Midbrain (tissue), 1 donor: ENCODE results near the gene TMEM184B.
A peak's percentile ranks its signal among the peaks of the same experiment; 100 is the strongest.

Source experiments
- DNase-seq: peaks from one replicate; lab custom pipeline; 2025; lab: John Stamatoyannopoulos, UW

TMEM184B gene

GRCh38 chr22:38226853-38227649 is 45.8 kb downstream of the TMEM184B start:
- no peak for DNase-seq

DNA sequence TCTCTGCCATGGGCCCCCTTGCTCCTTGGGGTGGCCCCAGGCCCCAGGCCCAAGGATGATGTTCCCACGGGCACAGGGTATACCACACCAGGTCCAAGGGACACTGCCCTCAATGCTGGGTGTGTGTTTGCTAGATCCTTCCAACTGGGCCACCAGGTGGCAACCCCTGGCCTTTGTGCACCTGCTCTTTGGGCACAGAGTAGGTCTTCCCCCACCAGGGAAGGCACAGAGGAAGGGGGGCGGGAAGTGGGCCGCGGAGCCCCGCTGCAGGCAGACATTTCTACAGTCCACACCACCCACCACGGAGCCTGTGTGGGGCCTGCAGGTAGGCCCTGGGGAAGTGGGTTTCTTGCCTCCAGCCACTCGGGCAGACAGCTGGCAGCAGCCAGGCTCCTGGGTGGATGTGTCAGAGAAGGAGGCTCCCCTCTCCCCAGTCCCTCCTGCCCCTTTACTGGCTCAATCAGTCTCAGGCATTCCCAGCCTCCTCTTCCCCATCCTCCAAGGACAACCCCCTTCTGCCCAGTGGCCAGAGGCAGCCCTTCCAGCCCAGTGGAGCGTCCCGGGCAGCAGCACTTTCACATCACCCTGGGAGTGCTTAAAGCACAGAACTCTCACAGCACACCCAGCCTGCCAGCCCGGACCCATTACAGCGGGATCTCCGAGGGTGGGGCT is 49.4 kb downstream of the TMEM184B start:
- DNase-seq = no peak

- DNase-seq = no peak
Measured at GRCh38 chr22:38222797-38223119, 50.1 kb downstream of the TMEM184B start.

GRCh38 chr22:38221908-38222796 is 50.7 kb downstream of the TMEM184B start:
- no peak for DNase-seq

DNA sequence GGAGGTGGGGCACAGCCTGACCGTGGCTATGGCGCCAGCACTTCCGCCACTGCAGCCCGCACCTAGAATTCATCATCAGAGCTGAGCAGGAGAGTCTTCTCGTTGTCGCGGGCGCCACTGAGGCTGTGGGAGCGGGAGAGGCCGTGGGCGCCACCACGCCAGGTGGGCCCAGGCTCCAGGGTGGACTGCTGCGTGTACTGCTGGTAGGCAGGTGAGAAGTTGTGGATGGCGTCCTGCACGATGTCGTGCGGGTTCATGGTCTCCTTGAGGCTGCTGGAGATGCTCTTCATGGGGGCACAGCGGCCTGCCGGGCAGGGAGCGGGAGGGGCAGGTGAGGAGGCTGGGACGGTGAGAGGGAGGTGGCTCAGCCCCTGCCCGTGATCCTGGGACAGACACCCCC is 51.4 kb downstream of the TMEM184B start:
- DNase-seq = no peak

DNA sequence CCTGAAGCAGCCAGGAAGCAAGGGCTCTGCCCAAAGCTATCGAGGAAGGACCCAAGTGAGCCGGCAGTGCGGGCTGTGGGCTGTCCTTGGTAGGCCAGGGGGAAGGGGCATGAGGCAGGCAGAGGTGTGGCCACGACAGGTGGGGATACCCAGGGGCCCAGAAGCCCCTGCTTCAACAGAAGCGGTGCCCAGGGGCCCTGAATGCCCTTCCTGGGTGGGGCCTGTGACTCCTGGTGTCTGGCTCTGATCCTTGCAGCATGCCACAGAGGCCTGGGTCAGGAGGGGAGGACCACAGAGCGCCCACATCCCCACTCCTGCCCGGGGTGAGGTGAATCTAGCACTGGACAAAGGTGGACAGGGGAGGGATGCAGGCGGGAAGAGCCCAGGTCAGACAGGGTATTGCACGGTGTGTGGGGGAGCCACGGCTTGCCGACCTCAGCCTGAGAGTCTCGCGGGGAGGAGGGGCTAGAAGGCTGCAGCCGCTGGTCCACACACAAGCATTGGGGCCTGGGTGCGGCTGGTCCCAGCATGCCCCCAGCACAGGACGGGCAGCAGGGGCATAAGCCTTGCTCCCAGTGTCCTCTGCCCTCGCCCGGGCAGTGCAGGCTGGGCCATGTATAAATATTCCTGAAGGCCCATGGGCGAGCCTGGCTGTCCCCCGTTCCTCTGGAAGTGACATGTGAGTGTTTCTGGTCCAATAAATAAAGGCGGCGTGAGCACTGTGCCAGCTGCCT is 52.0 kb downstream of the TMEM184B start:
- DNase-seq = no peak

DNA sequence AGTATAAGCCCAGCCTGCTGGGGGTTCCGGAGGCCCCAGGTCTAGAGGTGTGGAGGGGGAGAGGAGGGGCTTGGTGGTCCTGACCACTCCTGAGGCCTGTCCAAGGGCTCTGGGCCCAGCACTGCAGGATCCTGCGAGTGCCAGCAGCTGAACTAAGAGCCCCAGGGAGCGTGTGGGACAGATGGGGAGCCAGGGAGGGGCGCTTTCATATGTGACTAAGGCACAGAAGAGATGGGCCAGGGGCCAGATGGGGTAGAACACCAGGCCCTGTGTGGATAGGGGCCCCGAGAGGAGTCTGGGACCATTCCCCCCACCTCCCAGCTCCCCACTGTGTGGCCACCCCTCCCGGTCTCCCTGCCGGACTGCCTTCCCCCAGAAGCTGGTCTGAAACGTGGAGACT is 52.6 kb downstream of the TMEM184B start:
- DNase-seq = no peak

DNA sequence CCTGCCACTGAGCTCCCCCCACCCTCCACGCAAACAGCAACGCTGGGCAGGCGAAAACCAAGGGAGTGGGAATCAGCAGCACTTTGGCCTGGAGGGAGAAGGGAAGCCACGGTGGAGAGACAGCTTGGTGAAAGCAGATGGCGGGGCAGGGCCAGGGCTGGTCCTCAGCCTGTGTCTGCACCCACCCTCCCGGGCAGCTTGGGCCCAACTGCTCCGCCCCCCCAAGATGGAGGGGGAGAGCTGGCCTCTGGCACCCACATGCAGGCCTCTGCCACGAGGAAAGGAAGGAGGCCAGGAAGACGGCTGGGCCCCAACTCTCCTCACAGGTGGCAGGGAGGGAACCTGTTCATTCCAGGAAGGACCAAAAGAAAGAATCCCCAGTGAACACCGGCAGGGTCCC is 53.2 kb downstream of the TMEM184B start:
- no peak for DNase-seq

DNA sequence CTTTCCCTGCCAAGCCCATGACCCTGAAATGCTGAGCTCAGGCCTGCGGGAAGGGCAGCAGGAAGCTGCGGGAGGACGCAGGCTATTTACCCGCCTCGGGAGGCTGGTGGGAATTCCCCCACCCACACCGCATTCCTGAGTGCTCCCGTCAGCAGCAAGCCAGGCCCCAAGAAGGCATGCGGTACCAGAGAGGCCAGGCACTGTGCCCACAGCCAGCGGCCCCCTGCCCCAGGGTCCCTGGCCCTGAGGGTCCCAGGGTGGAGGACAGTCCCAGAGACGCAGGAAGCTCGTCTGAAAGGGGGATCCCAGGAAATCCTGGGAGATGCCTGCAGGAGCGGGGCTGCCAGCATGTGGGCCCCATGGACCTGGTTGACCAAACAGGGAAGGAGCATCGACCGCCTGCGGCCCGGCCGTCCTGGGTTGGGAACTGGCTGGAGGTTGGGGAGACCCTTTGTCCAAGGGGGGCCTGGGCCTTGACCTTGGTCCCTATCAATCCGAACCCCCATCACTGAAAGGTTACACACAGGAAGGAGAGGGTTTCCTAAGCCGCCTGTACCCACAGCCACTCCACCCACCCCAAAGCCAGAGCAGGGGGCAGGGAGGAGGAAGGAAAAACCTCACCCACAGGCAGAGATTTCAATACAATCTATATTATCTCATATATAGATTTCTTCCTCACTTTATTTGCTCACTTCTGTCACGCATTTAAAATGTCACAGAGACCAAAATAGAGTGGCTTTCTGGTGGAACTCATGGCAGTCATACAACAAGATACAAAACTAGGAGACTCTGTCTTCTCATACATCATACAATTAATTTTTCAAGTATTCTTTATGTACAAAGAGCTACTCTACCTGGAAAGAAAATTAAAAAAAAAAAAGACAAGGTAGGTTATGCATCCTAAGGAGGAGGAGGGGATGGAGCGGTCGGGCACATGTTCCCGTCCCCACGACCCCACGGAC is 53.9 kb downstream of the TMEM184B start:
- no peak for DNase-seq

GRCh38 chr22:38215156-38216038 is 57.4 kb downstream of the TMEM184B start:
- no peak for DNase-seq

GRCh38 chr22:38214302-38215056 is 58.3 kb downstream of the TMEM184B start:
- DNase-seq = peak; percentile 30

GRCh38 chr22:38213990-38214301 is 58.9 kb downstream of the TMEM184B start:
- no peak for DNase-seq

- no peak for DNase-seq
Measured at GRCh38 chr22:38213319-38213989, 59.4 kb downstream of the TMEM184B start.

- DNase-seq = no peak
Measured at GRCh38 chr22:38212442-38212841, 60.4 kb downstream of the TMEM184B start.

- DNase-seq = no peak
Measured at GRCh38 chr22:38211556-38211955, 61.3 kb downstream of the TMEM184B start.

GRCh38 chr22:38208551-38208968 is 64.2 kb downstream of the TMEM184B start:
- no peak for DNase-seq

DNA sequence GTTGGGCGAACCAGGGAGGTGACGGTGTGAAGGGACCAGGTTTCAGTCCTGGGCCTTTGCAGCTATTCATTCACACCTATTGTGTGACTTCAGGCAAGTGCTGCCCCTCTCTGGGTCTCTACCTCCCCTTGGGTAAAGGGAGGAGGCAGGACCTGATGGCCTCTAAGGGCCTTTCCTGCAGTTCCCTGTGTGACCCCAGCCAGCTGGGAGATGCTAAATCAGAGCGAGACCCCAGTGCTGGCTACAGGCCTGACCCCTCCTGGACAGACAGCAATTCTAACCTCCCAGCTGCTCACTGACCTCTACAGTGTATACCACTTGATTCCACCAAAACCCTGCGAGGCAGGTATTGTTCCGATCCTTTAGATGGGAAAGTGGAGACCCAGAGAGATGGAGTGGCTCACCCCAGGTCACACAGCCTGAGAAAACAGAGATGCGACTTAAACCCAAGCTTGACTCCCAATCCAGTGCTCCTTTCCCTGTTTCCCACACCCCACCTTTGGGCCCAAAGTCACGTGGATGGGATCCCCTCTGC is 64.8 kb downstream of the TMEM184B start:
- no peak for DNase-seq
